K562 (cell line): ENCODE measurements around the gene RNF41. TPM values are rescaled to one million over a fixed set of nuclear protein-coding genes. Genes with fewer than 3 reads are reported as not detected.

Experiments used
- ILF3 ChIP-seq: fragments of 450-650 bp; IDR thresholded peaks from 2 replicates; pipeline ENCODE4 v1.6.1; 2018; ENCODE audit warnings: antibody characterized with exemption, mild to moderate bottlenecking, moderate library complexity, borderline replicate concordance
- NONO ChIP-seq, 2 experiments: fragments of 200-400 bp in 1 of 2; fragments of 450-650 bp in 1 of 2; formaldehyde crosslinking in 1 of 2; IDR thresholded peaks; 2 replicates each; pipeline ENCODE4 v1.6.1; 2017; ENCODE audit warnings: low read depth in 2 of 2, mild to moderate bottlenecking in 2 of 2, moderate library complexity in 2 of 2, low read length in 1 of 2
- NR2C2 ChIP-seq, 2 experiments: fragments of 200-800 bp in 1 of 2; sonication (Bioruptor generic) in 1 of 2; sonication (generic) in 1 of 2; formaldehyde crosslinking in 1 of 2; IDR thresholded peaks; 2 replicates each; pipeline versions ENCODE4 v1.6.1 to v1.8.0; 2016 to 2022; ENCODE audit warnings: mild to moderate bottlenecking in 1 of 2, missing compliant biosample characterization in 1 of 2, missing genetic modification characterization in 1 of 2, missing genetic modification reagents in 1 of 2
- NR4A1 ChIP-seq, 2 experiments: fragments of 250-450 bp in 1 of 2; fragments of 450-650 bp in 1 of 2; sonication (Bioruptor Pico) in 1 of 2; IDR thresholded peaks; 2 replicates each; pipeline versions ENCODE4 v1.4.0 to v1.6.1; 2016 to 2020; ENCODE audit warnings: mild to moderate bottlenecking in 2 of 2, missing compliant biosample characterization in 1 of 2, missing genetic modification characterization in 1 of 2, moderate library complexity in 1 of 2
- RAD21 ChIP-seq, 2 experiments: fragments of 250-450 bp in 1 of 2; fragments of 450-650 bp in 1 of 2; sonication (Bioruptor Pico) in 1 of 2; formaldehyde crosslinking in 1 of 2; IDR thresholded peaks in 1 of 2; conservative IDR thresholded peaks in 1 of 2; 2 replicates each; pipeline versions ENCODE4 v1.4.0 to v1.8.0; 2020 to 2022; ENCODE audit warnings: mild to moderate bottlenecking in 2 of 2, moderate library complexity in 1 of 2
- RBM25 ChIP-seq: fragments of 200-400 bp; formaldehyde crosslinking; IDR thresholded peaks from 2 replicates; pipeline ENCODE4 v1.6.1; 2018; ENCODE audit warnings: low read length, low read depth, moderate library complexity; ENCODE audit not compliant: severe bottlenecking
- ZNF431 ChIP-seq: sonication (generic); formaldehyde crosslinking; IDR thresholded peaks from 2 replicates; pipeline ENCODE4 v1.8.0; 2022; ENCODE audit warnings: mild to moderate bottlenecking, missing genetic modification reagents
- ZNF57 ChIP-seq: fragments of 450-650 bp; formaldehyde crosslinking; IDR thresholded peaks from 2 replicates; pipeline ENCODE4 v1.4.0; 2020; ENCODE audit warnings: mild to moderate bottlenecking, moderate library complexity
- polyA plus RNA-seq, 8 experiments: library from polyadenylated mRNA; depleted of rRNA in 4 of 8; stranded (reverse) in 5 of 8; unstranded in 3 of 8; fragments of >200 nt; fragmentation: Nextera tagmentation in 2 of 8; fragmentation: Illumina TruSeq in 1 of 8; extraction: Ambion mirVana in 2 of 8; extraction: Trizol in 1 of 8; gene quantifications; 2 replicates each; pipeline versions ENCODE4 v1.2.1 to v1.2.3, GENCODE V29; 2011 to 2014; ENCODE audit warnings: inconsistent platforms in 1 of 8, missing spikeins in 1 of 8
- total RNA-seq, 7 experiments: library from RNA; depleted of rRNA in 6 of 7; stranded (reverse); fragments of >200 nt in 6 of 7; fragmentation: Illumina TruSeq in 2 of 7; extraction: Trizol in 2 of 7; gene quantifications; 2 replicates each; pipeline versions ENCODE4 v1.2.1 to v1.2.3, GENCODE V29; 2011 to 2021; ENCODE audit warnings: low replicate concordance in 1 of 7
- TF ChIP-seq, protein P1 (sequence below), 2 experiments: fragments of 450-650 bp; conservative IDR thresholded peaks; 2 replicates each; pipeline ENCODE4 v1.6.1; 2017; ENCODE audit warnings: mild to moderate bottlenecking in 2 of 2, moderate library complexity in 2 of 2
- TF ChIP-seq, protein P2 (sequence below): sonication (generic); formaldehyde crosslinking; IDR thresholded peaks from 2 replicates; pipeline ENCODE4 v1.4.0; 2020; ENCODE audit warnings: mild to moderate bottlenecking, missing genetic modification reagents
- TF ChIP-seq, protein P3 (sequence below): fragments of 250-450 bp; sonication (Bioruptor Pico); IDR thresholded peaks from 2 replicates; pipeline ENCODE4 v1.4.0; 2020; ENCODE audit warnings: mild to moderate bottlenecking
- TF ChIP-seq, protein P4 (sequence below): fragments of 450-650 bp; IDR thresholded peaks from 2 replicates; pipeline ENCODE4 v1.6.1; 2017; ENCODE audit warnings: antibody characterized with exemption, mild to moderate bottlenecking

Gene RNF41
- total and polyA plus RNA-seq, 9 of the 15 experiments (the other 6 are each of a cell fraction or from before 2014, with no cell fraction given), result 28.2 to 46.8 (median 33.8) TPM

DNA sequence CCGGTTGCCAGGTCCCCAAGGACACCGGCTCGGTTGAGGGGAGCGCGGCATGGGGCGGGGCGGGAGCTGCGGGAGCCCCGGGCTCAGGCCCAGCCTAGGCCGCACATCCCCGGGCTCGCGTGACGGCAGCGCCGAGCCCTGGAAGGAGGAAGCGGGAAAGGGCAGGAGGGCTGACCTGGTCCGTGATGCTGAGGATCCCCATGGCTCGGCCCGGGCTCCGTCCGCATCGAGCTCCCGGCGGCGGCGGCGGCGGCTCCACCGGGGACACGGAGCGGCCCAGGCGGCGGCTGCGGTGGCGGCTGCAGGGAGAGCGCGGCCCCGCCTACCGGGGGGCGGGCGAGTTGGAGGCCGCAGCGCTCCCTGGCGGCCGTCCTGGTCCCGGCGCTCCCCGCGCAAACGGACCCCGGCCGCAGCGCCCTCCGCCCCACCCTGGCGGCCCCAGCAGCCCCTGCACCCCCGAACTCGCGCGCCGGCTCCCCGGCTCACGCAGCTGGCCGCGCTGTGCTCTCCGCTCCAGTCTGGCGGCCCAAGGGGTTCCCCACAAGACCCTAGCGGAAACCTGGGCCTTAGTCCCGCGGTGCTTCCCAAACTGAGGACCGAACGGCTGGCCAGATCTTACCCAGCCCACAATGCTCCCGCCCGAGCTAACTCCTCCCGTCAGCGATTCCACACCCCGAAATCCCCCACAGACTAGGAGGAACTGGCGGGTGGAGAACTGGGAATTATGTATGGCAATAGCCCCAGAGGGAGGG, 36.5 kb upstream of the RNF41 start, which contains the start of gene ANKRD52 (continued):
- no peak for TF ChIP-seq NR4A1 (CRISPR knock-in tag; IDR thresholded peaks at IDR 0.05)
- TF ChIP-seq NR4A1 (tag; IDR thresholded peaks at IDR 0.05), result 0 out of 2 replicates have a peak, but pooled peaks have one; percentile 22
- peak; percentile 83 for TF ChIP-seq ILF3
- TF ChIP-seq NR2C2 (CRISPR knock-in tag; IDR thresholded peaks at IDR 0.05), result peak; percentile 17; the same call in 1 of the 2 replicates
- TF ChIP-seq NR2C2 (tag; IDR thresholded peaks at IDR 0.05), result no peak
- peak; percentile 47; the same call in 1 of the 2 replicates for TF ChIP-seq ZNF431
- TF ChIP-seq ZNF57 (CRISPR knock-in tag), result no peak
- TF ChIP-seq, protein P1, sequence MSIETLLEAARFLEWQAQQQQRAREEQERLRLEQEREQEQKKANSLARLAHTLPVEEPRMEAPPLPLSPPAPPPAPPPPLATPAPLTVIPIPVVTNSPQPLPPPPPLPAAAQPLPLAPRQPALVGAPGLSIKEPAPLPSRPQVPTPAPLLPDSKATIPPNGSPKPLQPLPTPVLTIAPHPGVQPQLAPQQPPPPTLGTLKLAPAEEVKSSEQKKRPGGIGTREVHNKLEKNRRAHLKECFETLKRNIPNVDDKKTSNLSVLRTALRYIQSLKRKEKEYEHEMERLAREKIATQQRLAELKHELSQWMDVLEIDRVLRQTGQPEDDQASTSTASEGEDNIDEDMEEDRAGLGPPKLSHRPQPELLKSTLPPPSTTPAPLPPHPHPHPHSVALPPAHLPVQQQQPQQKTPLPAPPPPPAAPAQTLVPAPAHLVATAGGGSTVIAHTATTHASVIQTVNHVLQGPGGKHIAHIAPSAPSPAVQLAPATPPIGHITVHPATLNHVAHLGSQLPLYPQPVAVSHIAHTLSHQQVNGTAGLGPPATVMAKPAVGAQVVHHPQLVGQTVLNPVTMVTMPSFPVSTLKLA (conservative IDR thresholded peaks at IDR 0.05), result peak in 1 of 2 experiments; percentile 60; a peak in 2 of 4 replicates
- peak; percentile 11 for TF ChIP-seq RBM25
- peak; percentile 51 to 53 for TF ChIP-seq RAD21 (CRISPR knock-in tag; conservative IDR thresholded peaks at IDR 0.05 in 1 of 2, IDR thresholded peaks at IDR 0.05 in 1 of 2)
- TF ChIP-seq, protein P2, sequence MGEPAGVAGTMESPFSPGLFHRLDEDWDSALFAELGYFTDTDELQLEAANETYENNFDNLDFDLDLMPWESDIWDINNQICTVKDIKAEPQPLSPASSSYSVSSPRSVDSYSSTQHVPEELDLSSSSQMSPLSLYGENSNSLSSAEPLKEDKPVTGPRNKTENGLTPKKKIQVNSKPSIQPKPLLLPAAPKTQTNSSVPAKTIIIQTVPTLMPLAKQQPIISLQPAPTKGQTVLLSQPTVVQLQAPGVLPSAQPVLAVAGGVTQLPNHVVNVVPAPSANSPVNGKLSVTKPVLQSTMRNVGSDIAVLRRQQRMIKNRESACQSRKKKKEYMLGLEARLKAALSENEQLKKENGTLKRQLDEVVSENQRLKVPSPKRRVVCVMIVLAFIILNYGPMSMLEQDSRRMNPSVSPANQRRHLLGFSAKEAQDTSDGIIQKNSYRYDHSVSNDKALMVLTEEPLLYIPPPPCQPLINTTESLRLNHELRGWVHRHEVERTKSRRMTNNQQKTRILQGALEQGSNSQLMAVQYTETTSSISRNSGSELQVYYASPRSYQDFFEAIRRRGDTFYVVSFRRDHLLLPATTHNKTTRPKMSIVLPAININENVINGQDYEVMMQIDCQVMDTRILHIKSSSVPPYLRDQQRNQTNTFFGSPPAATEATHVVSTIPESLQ (CRISPR knock-in tag), result peak; percentile 82; the same call in 1 of the 2 replicates
- TF ChIP-seq, protein P3, sequence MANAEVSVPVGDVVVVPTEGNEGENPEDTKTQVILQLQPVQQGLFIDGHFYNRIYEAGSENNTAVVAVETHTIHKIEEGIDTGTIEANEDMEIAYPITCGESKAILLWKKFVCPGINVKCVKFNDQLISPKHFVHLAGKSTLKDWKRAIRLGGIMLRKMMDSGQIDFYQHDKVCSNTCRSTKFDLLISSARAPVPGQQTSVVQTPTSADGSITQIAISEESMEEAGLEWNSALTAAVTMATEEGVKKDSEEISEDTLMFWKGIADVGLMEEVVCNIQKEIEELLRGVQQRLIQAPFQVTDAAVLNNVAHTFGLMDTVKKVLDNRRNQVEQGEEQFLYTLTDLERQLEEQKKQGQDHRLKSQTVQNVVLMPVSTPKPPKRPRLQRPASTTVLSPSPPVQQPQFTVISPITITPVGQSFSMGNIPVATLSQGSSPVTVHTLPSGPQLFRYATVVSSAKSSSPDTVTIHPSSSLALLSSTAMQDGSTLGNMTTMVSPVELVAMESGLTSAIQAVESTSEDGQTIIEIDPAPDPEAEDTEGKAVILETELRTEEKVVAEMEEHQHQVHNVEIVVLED (CRISPR knock-in tag), result peak; percentile 29; the same call in 1 of the 2 replicates
- TF ChIP-seq, protein P4, sequence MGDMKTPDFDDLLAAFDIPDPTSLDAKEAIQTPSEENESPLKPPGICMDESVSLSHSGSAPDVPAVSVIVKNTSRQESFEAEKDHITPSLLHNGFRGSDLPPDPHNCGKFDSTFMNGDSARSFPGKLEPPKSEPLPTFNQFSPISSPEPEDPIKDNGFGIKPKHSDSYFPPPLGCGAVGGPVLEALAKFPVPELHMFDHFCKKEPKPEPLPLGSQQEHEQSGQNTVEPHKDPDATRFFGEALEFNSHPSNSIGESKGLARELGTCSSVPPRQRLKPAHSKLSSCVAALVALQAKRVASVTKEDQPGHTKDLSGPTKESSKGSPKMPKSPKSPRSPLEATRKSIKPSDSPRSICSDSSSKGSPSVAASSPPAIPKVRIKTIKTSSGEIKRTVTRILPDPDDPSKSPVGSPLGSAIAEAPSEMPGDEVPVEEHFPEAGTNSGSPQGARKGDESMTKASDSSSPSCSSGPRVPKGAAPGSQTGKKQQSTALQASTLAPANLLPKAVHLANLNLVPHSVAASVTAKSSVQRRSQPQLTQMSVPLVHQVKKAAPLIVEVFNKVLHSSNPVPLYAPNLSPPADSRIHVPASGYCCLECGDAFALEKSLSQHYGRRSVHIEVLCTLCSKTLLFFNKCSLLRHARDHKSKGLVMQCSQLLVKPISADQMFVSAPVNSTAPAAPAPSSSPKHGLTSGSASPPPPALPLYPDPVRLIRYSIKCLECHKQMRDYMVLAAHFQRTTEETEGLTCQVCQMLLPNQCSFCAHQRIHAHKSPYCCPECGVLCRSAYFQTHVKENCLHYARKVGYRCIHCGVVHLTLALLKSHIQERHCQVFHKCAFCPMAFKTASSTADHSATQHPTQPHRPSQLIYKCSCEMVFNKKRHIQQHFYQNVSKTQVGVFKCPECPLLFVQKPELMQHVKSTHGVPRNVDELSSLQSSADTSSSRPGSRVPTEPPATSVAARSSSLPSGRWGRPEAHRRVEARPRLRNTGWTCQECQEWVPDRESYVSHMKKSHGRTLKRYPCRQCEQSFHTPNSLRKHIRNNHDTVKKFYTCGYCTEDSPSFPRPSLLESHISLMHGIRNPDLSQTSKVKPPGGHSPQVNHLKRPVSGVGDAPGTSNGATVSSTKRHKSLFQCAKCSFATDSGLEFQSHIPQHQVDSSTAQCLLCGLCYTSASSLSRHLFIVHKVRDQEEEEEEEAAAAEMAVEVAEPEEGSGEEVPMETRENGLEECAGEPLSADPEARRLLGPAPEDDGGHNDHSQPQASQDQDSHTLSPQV, result peak; percentile 58; the same call in 1 of the 2 replicates
- TF ChIP-seq NONO (IDR thresholded peaks at IDR 0.05; ENCODE audit: low read depth in 2 of 2, low read length in 1 of 2), result peak; percentile 42 to 84; a peak in 2 of 4 replicates
